Right renal cortex interstitium (tissue), 3 donors: ENCODE measurements around the gene CDH5. TPM values are rescaled to one million over a fixed set of nuclear protein-coding genes. Genes with fewer than 3 reads are reported as not detected.
"Not testable (repeated sequence)": the region's sequence is repeated elsewhere in the genome, so short reads cannot be mapped to it uniquely, and the experiment has no call there.

ENCODE experiments used
- DNase-seq, 3 donors: peaks; one replicate each; pipeline ENCODE4 v3.0.0-alpha.2; 2013; ENCODE audit warnings: low read depth in 3 of 3, low spot score in 2 of 3
- polyA plus RNA-seq, 3 donors: library from polyadenylated mRNA; unstranded; fragments of 120-200 nt; gene quantifications; one replicate each; pipeline ENCODE4 v1.2.1, GENCODE V29; 2013; ENCODE audit not compliant: insufficient read length in 3 of 3

CDH5 gene
- polyA plus RNA-seq, 3 donors: 62.7 to 68.8 (median 63.3) TPM

GRCh38 chr16:66429290-66429962 is 62.9 kb downstream of the CDH5 start:
- no peak for DNase-seq

- no peak for DNase-seq
These were observed 63.7 kb downstream of the CDH5 start for GRCh38 chr16:66430214-66430613.

GRCh38 chr16:66431760-66432159 is 65.3 kb downstream of the CDH5 start:
- no peak for DNase-seq

GRCh38 chr16:66432429-66432828 is 65.9 kb downstream of the CDH5 start:
- DNase-seq: no peak

GRCh38 chr16:66434619-66435430 is 68.3 kb downstream of the CDH5 start:
- no peak for DNase-seq

- no peak for DNase-seq
These were observed 69.4 kb downstream of the CDH5 start for GRCh38 chr16:66435896-66436295.

GRCh38 chr16:66437391-66437945 is 71.0 kb downstream of the CDH5 start:
- DNase-seq: no peak

GRCh38 chr16:66438536-66438935 is 72.0 kb downstream of the CDH5 start:
- DNase-seq: no peak

- no peak for DNase-seq
These were observed 72.7 kb downstream of the CDH5 start for GRCh38 chr16:66439051-66439730.

GRCh38 chr16:66440271-66440802 is 73.8 kb downstream of the CDH5 start:
- DNase-seq: no peak

- no peak for DNase-seq
These were observed 74.5 kb downstream of the CDH5 start for GRCh38 chr16:66440970-66441369.

- DNase-seq: no peak
These were observed 75.3 kb downstream of the CDH5 start for GRCh38 chr16:66441586-66442375.

- DNase-seq: no peak
These were observed 76.2 kb downstream of the CDH5 start for GRCh38 chr16:66442502-66443268.

GRCh38 chr16:66443269-66443652 is 76.8 kb downstream of the CDH5 start:
- DNase-seq: no peak

GRCh38 chr16:66444049-66444481 is 77.6 kb downstream of the CDH5 start:
- DNase-seq: no peak

- DNase-seq: no peak
These were observed 80.2 kb downstream of the CDH5 start for GRCh38 chr16:66446737-66447136.

- DNase-seq: no peak
These were observed 81.0 kb downstream of the CDH5 start for GRCh38 chr16:66447491-66447890.

- no peak for DNase-seq
These were observed 85.1 kb downstream of the CDH5 start for GRCh38 chr16:66451548-66451947.

GRCh38 chr16:66453230-66453629 is 86.7 kb downstream of the CDH5 start:
- not testable (repeated sequence) for DNase-seq
